Right kidney (tissue), 1 donor: ENCODE results near the gene PARD3B.
"Not testable (repeated sequence)": the region's sequence is repeated elsewhere in the genome, so short reads cannot be mapped to it uniquely, and the experiment has no call there.

Experiments used
- DNase-seq: peaks from one replicate; pipeline ENCODE4 v3.0.0-alpha.2; 2016

Gene PARD3B

DNA sequence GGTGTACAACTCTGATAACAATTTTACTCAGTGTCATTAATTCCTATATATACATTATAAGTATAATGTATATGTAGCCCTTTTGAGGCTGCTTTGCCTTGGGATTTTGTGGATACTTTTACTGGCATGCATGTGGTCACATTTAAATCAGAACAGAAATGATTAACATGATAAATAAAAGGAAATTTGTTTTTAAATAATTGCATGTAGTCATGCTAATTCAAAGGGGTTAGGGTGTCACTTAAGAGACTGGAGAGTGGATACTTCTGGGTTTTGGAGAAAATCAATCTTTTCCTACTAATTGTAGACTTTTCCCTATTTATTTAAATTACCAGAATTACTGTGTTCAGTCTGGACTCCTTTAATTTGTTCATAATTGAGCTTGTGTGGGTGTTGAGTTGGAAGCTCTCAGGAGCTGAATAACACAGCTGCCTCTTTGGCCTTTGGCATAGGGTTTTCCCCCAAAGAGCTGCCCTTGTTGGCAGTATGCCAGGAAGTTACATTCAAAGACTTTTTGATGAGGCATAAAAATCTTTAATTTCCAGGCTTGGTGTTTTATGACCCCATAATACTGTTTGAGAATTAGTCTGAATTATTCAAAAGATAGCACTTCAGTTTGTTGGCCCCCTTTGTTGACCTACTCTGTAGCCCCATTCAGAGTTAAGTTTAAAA lies 652.3 kb downstream of the PARD3B start:
- no peak for DNase-seq

DNA sequence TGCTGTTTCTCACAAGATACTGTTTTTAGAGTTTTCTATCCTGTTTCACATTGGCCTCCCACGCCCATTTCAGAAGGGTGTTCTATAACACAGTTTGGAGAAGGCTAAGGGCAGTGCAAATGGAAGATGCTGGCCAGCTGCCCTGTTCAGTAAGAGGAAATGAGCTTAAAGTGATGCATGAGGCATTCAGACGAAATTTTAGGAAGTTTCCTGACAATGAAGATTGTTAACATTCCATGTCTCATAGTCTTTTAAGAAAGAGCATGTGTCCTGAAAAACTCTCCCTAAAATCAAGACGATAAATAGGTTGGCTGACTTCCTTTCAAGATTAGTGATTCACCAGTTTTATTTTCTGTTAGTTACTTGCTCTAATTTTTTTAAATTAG lies 652.9 kb downstream of the PARD3B start:
- DNase-seq = no peak

DNA sequence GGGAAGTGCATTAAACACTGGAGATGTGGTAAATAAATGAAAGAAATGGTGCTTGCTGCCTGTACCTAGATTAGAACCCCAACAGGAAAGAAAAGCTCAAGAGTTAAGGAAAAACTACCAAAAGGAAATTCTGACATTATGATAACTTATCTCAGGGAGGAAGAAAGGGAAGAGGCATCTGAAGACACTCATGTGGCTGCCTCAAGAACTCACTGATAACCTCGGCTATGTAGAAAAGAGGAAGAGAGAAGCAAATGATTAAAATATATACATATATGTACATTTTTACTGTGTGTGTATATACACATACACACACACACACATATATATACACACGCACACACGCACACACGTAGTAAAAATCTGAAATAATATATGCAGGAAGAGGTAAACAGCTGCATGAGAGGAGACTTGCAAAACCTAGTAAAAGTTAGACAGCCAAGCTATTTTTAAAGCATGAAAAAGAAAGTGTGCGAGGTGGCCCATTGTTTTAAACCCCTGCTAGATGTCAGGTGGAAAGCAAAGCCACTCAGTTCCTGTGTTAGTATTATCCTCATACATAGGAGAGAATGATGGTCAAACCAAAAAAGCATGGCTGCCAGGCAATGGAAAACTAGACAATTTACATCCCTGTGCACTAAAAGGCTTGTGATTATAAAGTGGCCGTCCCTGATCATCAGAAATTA lies 654.0 kb downstream of the PARD3B start:
- no peak for DNase-seq

DNA sequence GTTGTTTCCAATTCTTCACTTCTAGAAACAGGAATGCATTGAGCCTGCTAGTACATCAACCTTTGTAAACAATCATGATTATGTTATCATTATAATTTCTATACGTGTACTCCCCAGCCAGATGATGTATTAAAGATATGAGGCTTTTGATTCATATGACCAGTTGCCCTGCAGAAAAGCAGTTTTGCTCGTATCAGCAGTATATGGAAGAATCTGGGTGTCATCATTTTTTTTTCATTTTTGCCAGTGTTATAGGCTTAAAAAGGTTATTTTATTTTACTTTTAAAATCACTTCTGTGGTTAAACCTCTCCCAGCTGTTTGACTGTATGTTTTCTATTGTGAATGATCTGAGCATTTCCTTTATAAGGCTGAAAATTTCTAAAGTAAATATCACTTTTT lies 665.2 kb downstream of the PARD3B start:
- no peak for DNase-seq

DNA sequence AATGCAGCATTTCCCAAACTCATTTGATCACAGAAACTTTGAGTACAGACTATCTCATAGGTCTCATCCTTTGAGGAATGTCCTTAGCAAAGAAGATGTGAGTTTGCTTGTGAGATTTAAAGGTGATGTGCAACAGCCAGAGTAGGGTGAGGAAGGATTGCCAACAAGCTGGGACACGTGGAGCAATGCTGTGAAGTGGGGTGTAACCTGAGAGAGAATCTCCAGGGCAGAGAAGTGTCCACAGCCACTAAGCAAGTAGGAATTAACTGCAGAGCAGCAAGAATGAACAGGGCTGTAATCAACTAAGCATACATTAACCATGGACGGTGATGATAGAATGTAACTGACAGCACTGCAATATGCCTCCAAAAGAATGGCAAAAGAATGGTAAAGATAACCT lies 667.1 kb downstream of the PARD3B start:
- DNase-seq = no peak

DNA sequence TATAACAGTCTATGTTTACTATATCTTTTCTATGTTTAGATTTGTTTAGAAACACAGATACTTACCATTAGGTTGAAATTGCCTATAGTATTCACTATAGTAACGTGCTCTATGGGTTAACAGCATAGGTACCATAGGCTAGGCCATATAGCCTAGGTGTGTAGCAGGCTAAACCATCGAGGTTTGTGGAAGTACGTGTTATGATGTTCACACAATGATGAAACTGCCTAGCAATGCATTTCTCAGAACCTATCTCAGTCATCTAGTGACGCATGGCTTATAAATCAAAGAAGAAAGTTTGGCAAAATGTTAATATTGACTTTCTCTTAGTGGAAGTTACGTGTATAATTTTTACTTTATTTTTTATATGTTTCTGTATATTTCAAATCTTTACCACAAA lies 670.8 kb downstream of the PARD3B start:
- no peak for DNase-seq

DNA sequence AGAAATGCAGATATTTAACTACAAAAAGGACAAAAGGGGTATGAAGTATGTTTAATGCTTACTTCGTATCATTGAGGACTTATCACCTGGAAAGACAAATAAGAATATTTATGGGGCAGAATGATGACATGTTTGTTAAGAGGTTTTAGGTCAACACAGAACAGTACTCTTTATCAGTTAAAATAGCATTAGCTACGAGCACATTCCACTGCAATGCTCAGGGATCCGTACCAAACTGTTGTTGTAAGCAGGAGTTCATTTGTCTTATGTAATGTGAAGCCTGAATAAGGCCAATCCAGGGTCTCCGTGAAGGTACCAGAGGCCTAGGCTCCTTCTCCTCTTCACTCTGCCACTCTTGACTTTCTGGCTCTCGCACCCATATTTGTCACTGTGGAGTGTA lies 671.3 kb downstream of the PARD3B start:
- no peak for DNase-seq

DNA sequence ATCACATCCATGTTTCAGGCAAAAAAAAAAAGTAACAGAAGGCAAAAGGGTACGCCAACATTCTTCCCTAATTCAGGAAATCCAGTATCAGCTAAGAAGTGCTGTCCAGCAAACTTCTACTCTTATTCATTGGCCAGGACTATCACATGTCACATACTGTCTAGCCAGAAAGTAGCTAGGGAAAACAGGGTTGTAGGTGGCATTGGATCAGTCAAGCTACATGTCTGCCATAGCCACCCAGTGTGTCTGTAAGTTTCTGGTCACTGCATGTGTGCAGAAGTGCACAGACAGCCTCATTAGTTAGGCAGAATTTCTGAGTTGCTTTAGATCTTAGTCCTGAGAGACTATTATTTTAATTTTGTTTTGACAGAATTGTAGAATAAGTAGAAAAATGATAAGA lies 671.7 kb downstream of the PARD3B start:
- DNase-seq = no peak

DNA sequence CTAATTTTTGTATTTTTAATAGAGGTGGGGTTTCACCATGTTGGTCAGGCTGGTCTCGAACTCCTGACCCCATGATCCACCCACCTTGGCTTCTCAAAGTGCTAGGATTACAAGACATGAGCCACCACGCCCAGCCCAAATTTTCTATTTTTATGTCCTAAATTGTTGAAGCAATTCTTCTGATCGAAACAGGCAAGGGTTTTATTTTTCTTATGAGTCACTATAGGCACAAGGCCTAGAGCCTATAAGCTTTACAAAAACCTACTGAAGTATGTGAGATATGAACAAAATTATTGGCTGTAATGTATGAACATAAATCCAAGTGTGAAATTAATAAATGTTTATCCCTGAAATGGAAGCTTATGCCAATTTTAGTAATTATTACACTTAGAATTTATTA lies 672.8 kb downstream of the PARD3B start:
- no peak for DNase-seq

DNA sequence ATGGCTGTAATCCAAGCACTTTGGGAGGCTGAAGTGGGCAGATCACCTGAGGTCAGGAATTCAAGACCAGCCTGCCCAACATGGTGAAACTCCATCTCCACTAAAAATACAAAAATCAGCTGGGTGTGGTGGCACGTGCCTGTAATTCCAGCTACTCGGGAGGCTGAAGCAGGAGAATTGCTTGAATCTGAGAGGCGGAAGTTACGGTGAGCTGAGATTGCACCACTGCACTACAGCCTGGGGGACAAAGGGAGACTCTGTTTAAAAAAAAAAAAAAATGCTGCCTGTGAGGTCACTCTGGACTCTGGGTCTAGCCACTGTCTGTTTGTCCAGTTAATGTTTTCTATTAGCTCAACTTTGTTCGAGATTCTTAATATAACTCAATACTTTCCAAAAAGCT lies 673.5 kb downstream of the PARD3B start:
- not testable (repeated sequence) for DNase-seq

DNA sequence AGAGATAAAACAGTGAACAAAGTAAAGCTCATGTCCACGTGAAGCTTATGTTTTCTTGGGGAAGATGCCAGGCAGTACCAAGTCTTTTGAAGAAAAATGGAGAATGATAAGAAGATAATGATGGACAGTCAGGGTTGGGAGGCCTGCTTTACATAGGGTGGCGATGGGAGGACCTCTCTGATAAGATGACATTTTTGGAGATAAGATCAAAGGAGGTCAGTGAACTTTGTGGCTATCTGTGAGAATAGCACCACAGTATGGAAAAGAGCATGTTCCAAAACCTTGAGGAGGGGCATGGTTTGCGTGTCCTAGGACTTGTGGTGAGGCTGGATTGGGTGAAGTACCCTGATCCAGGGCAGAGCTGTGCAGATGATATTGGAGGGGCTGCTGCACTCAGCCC lies 675.3 kb downstream of the PARD3B start:
- no peak for DNase-seq

DNA sequence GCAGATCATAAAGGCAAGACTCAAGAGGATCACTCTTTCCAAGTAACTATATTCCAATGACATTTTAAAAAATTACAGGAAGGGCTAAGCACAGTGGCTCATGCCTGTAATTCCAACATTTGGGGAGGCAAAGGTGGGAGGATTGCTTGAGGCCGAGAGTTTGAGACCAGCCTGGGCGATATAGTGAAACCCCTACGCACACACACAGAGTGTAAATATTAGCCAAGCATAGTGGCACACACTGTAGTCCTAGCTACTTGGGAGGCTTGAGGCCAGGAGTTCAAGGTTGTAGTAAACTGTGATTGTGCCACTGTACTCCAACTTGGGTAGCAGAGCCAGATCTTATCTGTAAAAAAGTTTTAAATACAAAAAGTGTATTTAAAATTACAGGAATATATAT lies 686.8 kb downstream of the PARD3B start:
- DNase-seq = no peak

DNA sequence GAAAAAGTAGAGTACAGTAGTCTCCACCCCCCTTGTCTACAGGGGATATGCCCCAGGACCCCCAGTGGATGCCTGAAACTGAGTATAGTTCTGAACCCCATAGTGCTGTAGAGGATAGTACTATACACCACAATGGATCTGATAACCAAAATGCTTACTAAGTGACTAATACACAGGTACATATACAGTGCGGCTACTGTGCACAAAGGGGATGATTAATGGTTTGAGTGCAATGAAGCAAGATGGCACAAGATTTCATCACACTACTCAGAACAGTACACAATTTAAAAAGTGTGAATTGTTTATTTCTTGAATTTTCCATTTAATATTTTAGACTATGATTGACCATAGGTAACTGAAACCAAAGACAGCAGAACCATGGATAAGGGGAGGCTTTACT lies 690.2 kb downstream of the PARD3B start:
- DNase-seq = no peak

DNA sequence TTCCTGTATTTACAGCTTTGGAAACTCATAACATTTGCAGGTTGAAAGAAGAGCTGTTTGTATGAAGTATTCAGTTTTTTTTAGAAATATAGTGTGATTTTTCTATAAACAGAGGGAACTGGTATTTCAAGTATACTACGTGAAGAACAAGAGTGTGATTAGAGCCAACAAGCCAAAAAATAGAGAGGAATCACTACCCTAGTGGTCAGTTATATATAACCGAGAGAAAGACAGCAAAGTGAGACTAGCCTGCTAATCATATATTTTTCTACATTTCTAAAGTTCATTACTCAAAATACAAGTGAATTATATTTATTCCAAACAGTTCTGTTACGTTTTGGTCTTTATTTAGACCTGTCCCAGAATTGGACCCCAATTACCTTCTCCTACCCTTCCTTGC lies 692.2 kb downstream of the PARD3B start:
- DNase-seq = no peak

DNA sequence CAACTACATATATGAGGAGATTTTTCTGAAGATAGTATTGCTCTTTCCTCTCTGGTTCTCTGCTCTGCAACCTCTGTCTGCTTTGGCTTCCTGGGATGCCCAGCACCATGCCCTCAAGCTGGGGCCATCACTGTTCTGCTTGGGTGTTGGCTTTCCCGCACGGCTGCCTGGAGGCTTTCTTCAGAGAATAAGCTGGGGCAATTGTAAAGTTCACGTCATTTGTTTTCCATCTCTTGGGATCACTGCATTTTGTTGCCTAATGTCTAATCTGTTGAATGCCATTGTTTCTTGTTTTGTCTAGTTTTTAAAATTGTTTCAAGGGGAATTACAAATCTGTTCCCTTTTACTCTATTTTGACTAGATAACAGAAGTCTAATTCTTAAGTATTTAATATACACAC lies 699.7 kb downstream of the PARD3B start:
- no peak for DNase-seq

DNA sequence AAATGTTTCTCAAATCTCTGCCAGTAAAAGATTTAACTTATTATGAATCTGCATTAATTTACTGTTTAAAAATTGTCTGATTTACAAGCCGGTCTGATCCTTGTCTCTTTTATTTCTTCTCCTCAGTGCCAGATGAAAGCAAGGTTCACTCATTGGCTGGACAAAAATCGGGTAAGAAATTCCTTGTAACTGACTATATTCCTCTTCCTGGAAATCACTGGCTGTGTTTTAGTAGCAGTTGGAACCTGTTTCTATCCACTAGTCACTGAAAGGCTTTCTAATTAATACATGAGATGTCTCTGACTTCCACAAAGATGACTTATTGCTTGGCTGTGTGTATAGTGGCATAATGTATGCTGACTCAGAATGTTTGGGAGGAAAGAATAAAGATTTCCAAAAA lies 700.4 kb downstream of the PARD3B start:
- DNase-seq = no peak

DNA sequence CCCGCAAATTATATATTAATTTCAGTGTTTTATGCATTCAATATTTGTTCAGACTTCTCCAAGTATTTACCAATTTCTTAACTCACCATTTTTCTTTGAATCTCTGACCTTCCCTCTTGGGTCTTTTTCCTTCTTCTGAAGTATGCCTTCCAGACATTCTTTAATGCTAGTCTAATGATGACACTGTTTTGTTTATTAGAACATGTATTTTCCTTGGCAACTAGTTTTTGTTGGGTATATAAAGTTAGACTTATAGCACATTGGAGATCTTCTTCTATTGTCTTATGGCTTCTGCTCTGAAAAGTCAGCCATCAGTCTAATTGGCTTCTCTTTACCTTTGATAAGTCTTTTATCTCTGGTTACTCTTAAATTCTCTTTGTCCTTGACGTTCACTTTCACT lies 713.8 kb downstream of the PARD3B start:
- DNase-seq = no peak

DNA sequence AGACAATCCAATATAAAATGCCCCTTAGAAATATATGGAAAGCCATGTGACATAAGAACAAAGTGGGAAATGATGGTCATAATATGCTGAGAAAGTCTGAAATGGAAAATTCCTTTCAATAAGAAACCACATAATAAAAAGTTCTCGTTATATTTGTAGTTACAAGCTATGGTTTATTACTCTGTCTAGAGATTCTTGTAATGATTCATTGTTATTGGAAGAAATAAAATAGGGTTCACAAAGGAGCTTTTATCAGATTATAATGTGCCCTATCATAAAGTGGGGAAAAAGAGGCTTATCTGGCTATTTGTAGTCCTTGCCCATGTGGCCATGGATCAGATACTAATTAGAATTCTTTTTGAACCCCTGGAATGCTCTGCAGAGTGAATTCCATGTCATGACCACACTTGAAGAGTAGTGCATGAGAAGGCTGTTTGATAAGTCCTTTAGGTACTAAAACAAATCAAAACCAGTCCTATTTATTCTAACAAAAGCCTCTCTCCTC lies 716.3 kb downstream of the PARD3B start:
- no peak for DNase-seq

DNA sequence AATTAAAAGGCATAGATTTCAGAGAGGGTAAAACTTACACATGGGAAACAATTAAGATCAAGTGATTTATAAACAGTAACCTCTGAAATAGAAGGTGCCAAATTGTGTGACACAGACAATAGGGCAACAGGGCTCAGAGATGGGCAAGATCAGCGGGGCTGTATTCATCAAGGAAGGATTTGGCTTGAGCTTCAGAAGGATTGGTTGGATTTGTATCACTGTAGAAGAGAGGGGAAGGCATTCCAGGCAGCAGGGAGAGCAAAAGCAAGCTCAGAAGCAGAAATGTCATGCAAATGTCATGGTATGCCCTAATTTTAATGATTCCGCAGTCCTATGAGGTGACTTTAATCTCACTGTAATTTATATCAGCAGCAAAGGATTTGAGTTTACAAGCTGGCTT lies 722.0 kb downstream of the PARD3B start:
- no peak for DNase-seq

DNA sequence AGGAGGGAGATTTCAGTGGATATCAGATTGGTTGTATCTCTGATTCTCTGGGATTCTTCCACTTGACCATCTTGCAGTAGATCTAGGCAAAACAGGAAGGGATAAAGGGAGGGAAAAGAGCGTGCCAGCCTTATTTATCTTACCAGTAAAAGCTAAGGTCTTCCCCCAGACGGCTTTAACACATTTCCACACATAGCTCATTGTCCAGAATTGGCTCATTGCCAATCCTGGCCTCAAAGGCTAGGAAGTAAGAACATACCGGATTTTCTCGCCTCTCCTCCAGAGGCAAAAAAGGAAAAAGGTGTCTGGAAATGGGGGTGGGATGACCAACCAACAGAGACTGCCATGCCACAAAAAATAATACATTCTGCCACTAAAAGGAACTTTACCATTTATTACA lies 725.4 kb downstream of the PARD3B start:
- no peak for DNase-seq

DNA sequence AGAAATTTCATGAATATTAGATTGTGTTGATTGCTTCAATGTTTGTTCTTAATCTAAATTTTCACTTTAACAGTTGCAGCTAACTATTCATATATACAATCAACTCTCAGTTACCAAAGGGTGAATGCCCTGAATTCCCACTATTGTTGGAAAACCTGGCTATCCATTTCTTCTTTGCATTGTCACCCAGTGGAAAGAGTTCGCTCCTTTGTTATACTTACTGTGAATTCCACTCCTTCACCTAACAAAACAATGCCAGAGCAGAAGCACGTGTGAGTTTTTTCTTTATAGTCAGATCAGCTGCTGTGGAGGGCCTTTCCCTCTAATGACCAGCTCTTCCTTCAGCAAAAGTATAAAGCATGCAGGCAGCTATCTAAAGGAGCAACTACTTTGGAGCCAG lies 727.9 kb downstream of the PARD3B start:
- no peak for DNase-seq

DNA sequence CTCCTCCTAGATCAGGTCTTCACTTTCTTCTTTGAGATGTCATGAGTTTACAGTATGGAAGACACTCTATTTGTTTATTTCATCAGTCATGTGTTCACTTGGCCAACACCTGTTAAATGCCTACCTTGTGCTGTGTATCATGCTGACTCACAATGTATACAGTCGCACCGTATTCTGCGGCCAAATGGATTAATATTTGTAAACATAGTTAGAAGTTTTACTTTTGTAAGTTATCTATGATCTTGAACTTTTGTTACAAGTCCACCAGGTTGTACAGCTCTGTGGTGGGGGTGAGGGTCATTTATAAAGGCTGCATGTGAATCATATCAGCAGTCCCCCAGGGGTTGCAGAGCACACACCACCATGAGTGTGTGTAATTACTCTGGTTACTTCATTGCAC lies 728.4 kb downstream of the PARD3B start:
- DNase-seq = no peak

DNA sequence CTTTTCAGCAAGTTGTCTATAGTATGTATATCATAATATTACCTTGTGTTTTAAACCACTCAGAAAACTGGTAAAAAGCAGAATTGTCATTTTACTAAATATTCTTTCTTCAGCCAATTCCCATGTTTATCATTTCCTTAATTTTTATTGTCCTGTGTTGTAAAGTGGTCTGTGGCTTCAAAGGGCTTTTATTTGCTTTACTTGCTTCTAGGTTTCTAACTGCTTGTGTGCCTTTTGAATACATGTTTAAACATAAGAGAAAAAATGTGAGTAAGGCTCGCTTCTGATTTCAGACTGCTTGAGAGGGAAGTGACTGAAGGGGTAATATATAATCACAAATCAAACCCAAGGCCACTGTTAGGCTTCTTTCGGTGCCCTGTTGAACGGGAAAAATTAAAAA lies 729.5 kb downstream of the PARD3B start:
- DNase-seq = no peak

DNA sequence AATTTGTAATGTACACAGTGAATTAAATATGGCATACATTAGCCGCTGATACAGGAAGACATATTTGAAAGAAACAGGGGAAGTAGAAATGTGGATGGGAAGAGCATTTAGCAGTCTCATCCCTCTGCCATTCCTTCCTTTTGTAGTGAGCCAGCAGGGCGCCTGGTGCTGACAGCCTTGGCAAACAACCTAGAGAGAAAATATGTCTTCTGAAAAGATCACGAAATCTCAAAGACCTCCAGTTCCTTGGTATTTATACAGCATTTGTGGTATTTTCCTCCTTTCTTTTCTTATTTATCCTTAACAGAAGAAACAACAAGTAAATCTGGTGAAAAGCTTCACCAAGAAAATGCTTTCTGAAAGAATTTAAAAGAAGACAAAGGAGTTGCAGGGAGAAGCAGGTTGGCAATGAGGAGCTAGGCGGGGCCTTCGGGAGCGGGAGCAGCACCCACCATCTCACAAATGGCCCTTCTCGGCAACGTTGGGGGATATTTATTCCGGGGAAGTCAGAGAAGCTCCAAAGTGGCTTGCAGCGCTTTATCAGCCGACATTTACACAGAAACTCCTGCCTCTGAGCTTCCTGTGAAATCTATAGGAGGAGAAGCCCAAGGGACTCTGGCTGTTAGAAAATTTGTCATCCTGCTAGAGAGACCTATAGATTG lies 731.0 kb downstream of the PARD3B start:
- DNase-seq = no peak
